ENCODE results near the gene GRIN2A.

The GRIN2A gene

GRCh38 chr16:10130538-10130937 is 51.7 kb downstream of the GRIN2A start:
- Mint-ChIP-seq H3K9me3 (no peaks in the 10 kb centered on the region), H3K4me3 (no peak overlapping the region), H3K27ac (no peak overlapping the region), H3K36me3 (ENCODE audit: low read depth) (no peaks in the 10 kb centered on the region), H3K27me3 (no peaks in the 10 kb centered on the region), H3K4me1 (no peaks in the 10 kb centered on the region)
- DNase-seq = no peak
- ATAC-seq = no peak

- H3K36me3 Mint-ChIP-seq (ENCODE audit: low read depth) = no peaks in the 10 kb centered on the region
- no peaks in the 10 kb centered on the region for H3K9me3 Mint-ChIP-seq
- H3K4me1 Mint-ChIP-seq = no peaks in the 10 kb centered on the region
- ATAC-seq (no peak), DNase-seq (no peak)
- no peaks in the 10 kb centered on the region for H3K27me3 Mint-ChIP-seq
- no peak overlapping the region for H3K4me3 Mint-ChIP-seq
- H3K27ac Mint-ChIP-seq = no peak overlapping the region
Observed at GRCh38 chr16:10128397-10129258, 53.6 kb downstream of the GRIN2A start.

- no peak for ATAC-seq
- no peaks in the 10 kb centered on the region for H3K4me1 Mint-ChIP-seq
- H3K27me3 Mint-ChIP-seq = no peaks in the 10 kb centered on the region
- no peaks in the 10 kb centered on the region for H3K36me3 Mint-ChIP-seq (ENCODE audit: low read depth)
- no peak overlapping the region for H3K27ac Mint-ChIP-seq
- H3K4me3 Mint-ChIP-seq = no peak overlapping the region
- no peak for DNase-seq
- no peaks in the 10 kb centered on the region for H3K9me3 Mint-ChIP-seq
Observed at GRCh38 chr16:10126686-10127085, 55.5 kb downstream of the GRIN2A start.

- H3K27me3 Mint-ChIP-seq = peaks cover 3% of the 10 kb centered on the region
- H3K27ac Mint-ChIP-seq = no peak overlapping the region
- H3K4me3 Mint-ChIP-seq = no peak overlapping the region
- H3K36me3 Mint-ChIP-seq (ENCODE audit: low read depth) = no peaks in the 10 kb centered on the region
- DNase-seq (no peak), ATAC-seq (no peak)
- H3K9me3 Mint-ChIP-seq = no peaks in the 10 kb centered on the region
- no peaks in the 10 kb centered on the region for H3K4me1 Mint-ChIP-seq
Observed at GRCh38 chr16:10123141-10123540, 59.1 kb downstream of the GRIN2A start.

GRCh38 chr16:10122546-10122945 is 59.7 kb downstream of the GRIN2A start:
- H3K27me3 Mint-ChIP-seq = peaks cover 3% of the 10 kb centered on the region
- H3K4me1 Mint-ChIP-seq = no peaks in the 10 kb centered on the region
- H3K9me3 Mint-ChIP-seq = no peaks in the 10 kb centered on the region
- H3K4me3 Mint-ChIP-seq = no peak overlapping the region
- ATAC-seq = no peak
- no peaks in the 10 kb centered on the region for H3K36me3 Mint-ChIP-seq (ENCODE audit: low read depth)
- DNase-seq = no peak
- no peak overlapping the region for H3K27ac Mint-ChIP-seq

- H3K36me3 Mint-ChIP-seq (ENCODE audit: low read depth) = no peaks in the 10 kb centered on the region
- ATAC-seq (no peak), DNase-seq (no peak)
- H3K9me3 Mint-ChIP-seq = no peaks in the 10 kb centered on the region
- no peak overlapping the region for H3K27ac Mint-ChIP-seq
- H3K27me3 Mint-ChIP-seq = peaks cover 3% of the 10 kb centered on the region
- no peak overlapping the region for H3K4me3 Mint-ChIP-seq
- no peaks in the 10 kb centered on the region for H3K4me1 Mint-ChIP-seq
Observed at GRCh38 chr16:10121897-10122425, 60.3 kb downstream of the GRIN2A start.

- Mint-ChIP-seq H3K4me1 (no peaks in the 10 kb centered on the region), H3K27me3 (peaks cover 3% of the 10 kb centered on the region)
Observed at GRCh38 chr16:10121491-10121890, 60.7 kb downstream of the GRIN2A start.

GRCh38 chr16:10120953-10121352 is 61.3 kb downstream of the GRIN2A start:
- H3K36me3 Mint-ChIP-seq (ENCODE audit: low read depth) = no peaks in the 10 kb centered on the region
- H3K4me3 Mint-ChIP-seq = no peak overlapping the region
- H3K4me1 Mint-ChIP-seq = no peaks in the 10 kb centered on the region
- H3K27me3 Mint-ChIP-seq = peaks cover 4% of the 10 kb centered on the region
- no peak overlapping the region for H3K27ac Mint-ChIP-seq
- no peaks in the 10 kb centered on the region for H3K9me3 Mint-ChIP-seq
- no peak for DNase-seq
- no peak for ATAC-seq

More at GRCh38 chr16:10121491-10121890, 60.7 kb downstream of the GRIN2A start:
- DNase-seq (no peak), ATAC-seq (no peak)
- no peak overlapping the region for H3K4me3 Mint-ChIP-seq
- H3K36me3 Mint-ChIP-seq (ENCODE audit: low read depth) = no peaks in the 10 kb centered on the region
- H3K27ac Mint-ChIP-seq = no peak overlapping the region
- no peaks in the 10 kb centered on the region for H3K9me3 Mint-ChIP-seq

GRCh38 chr16:10114409-10114808 is 67.8 kb downstream of the GRIN2A start:
- Mint-ChIP-seq H3K36me3 (ENCODE audit: low read depth) (no peaks in the 10 kb centered on the region), H3K27ac (no peak overlapping the region), H3K27me3 (peaks cover 5% of the 10 kb centered on the region), H3K4me3 (no peak overlapping the region), H3K4me1 (no peaks in the 10 kb centered on the region), H3K9me3 (peaks cover 3% of the 10 kb centered on the region)
- no peak for ATAC-seq
- DNase-seq = no peak

GRCh38 chr16:10113248-10113647 is 69.0 kb downstream of the GRIN2A start:
- ATAC-seq = no peak
- H3K27ac Mint-ChIP-seq = no peak overlapping the region
- peaks cover 5% of the 10 kb centered on the region for H3K27me3 Mint-ChIP-seq
- DNase-seq = no peak
- no peak overlapping the region for H3K4me3 Mint-ChIP-seq
- no peaks in the 10 kb centered on the region for H3K36me3 Mint-ChIP-seq (ENCODE audit: low read depth)
- H3K4me1 Mint-ChIP-seq = no peaks in the 10 kb centered on the region
- H3K9me3 Mint-ChIP-seq = peaks cover 3% of the 10 kb centered on the region

GRCh38 chr16:10112021-10112420 is 70.2 kb downstream of the GRIN2A start:
- H3K4me3 Mint-ChIP-seq = no peak overlapping the region
- H3K36me3 Mint-ChIP-seq (ENCODE audit: low read depth) = no peaks in the 10 kb centered on the region
- H3K27me3 Mint-ChIP-seq = peaks cover 5% of the 10 kb centered on the region
- DNase-seq = no peak
- peaks cover 3% of the 10 kb centered on the region for H3K9me3 Mint-ChIP-seq
- no peak overlapping the region for H3K27ac Mint-ChIP-seq
- H3K4me1 Mint-ChIP-seq = no peaks in the 10 kb centered on the region
- ATAC-seq = no peak

- Mint-ChIP-seq H3K27ac (no peak overlapping the region), H3K4me1 (no peaks in the 10 kb centered on the region), H3K9me3 (peaks cover 3% of the 10 kb centered on the region), H3K4me3 (no peak overlapping the region), H3K27me3 (peaks cover 5% of the 10 kb centered on the region), H3K36me3 (ENCODE audit: low read depth) (no peaks in the 10 kb centered on the region)
- ATAC-seq (no peak), DNase-seq (no peak)
Observed at GRCh38 chr16:10111156-10111761, 71.0 kb downstream of the GRIN2A start.

- H3K4me1 Mint-ChIP-seq = no peaks in the 10 kb centered on the region
Observed at GRCh38 chr16:10110552-10110951, 71.7 kb downstream of the GRIN2A start.

GRCh38 chr16:10107081-10107480 is 75.1 kb downstream of the GRIN2A start:
- Mint-ChIP-seq H3K36me3 (ENCODE audit: low read depth) (no peaks in the 10 kb centered on the region), H3K27me3 (peaks cover 4% of the 10 kb centered on the region), H3K9me3 (peaks cover 6% of the 10 kb centered on the region), H3K27ac (no peak overlapping the region), H3K4me1 (no peaks in the 10 kb centered on the region), H3K4me3 (no peak overlapping the region)
- ATAC-seq (no peak), DNase-seq (no peak)

More at GRCh38 chr16:10110552-10110951, 71.7 kb downstream of the GRIN2A start:
- Mint-ChIP-seq H3K4me3 (no peak overlapping the region), H3K27me3 (peaks cover under 1% of the 10 kb centered on the region), H3K27ac (no peak overlapping the region), H3K36me3 (ENCODE audit: low read depth) (no peaks in the 10 kb centered on the region), H3K9me3 (peaks cover 3% of the 10 kb centered on the region)
- ATAC-seq (no peak), DNase-seq (no peak)

- no peaks in the 10 kb centered on the region for H3K36me3 Mint-ChIP-seq (ENCODE audit: low read depth)
- peaks cover 3% of the 10 kb centered on the region for H3K9me3 Mint-ChIP-seq
- no peaks in the 10 kb centered on the region for H3K4me1 Mint-ChIP-seq
- H3K27ac Mint-ChIP-seq = no peak overlapping the region
- no peak overlapping the region for H3K4me3 Mint-ChIP-seq
- DNase-seq (no peak), ATAC-seq (no peak)
- H3K27me3 Mint-ChIP-seq = peaks cover 4% of the 10 kb centered on the region
Observed at GRCh38 chr16:10103700-10104099, 78.5 kb downstream of the GRIN2A start.
